A549 (cell line): ENCODE results near the gene GARNL3.

Source experiments
- BHLHE40 ChIP-seq: IDR thresholded peaks from 2 replicates; pipeline ENCODE4 v1.6.1; 2012; ENCODE audit warnings: low read depth, low read length, inconsistent platforms
- CBX2 ChIP-seq: fragments of 200-600 bp; sonication (generic); IDR thresholded peaks from 2 replicates; pipeline ENCODE4 v1.6.1; 2016; ENCODE audit warnings: low read depth, mild to moderate bottlenecking, borderline replicate concordance
- CEBPB ChIP-seq, 2 experiments: fragments of >200 bp in 1 of 2; sonication (Bioruptor Twin) in 1 of 2; formaldehyde crosslinking in 1 of 2; IDR thresholded peaks; 2 replicates each; pipeline ENCODE4 v1.6.1; 2012 to 2016
- CHD2 ChIP-seq: fragments of 150-350 bp; IDR thresholded peaks from 2 replicates; pipeline ENCODE4 v1.6.1; 2014; ENCODE audit warnings: low read length; ENCODE audit not compliant: partially characterized antibody
- EP300 ChIP-seq, 2 experiments: fragments of >200 bp; sonication (Bioruptor Twin); formaldehyde crosslinking; IDR thresholded peaks; 2 replicates in 1 of 2; 3 replicates in 1 of 2; pipeline ENCODE4 v1.6.1; 2016 to 2017
- NPAS2 ChIP-seq: fragments of 250-450 bp; sonication (Bioruptor Pico); IDR thresholded peaks from 2 replicates; pipeline ENCODE4 v1.8.0; 2022; ENCODE audit warnings: mild to moderate bottlenecking, moderate library complexity, borderline replicate concordance
- RCOR1 ChIP-seq: fragments of 150-350 bp; IDR thresholded peaks from 2 replicates; pipeline ENCODE4 v1.6.1; 2014; ENCODE audit warnings: antibody characterized with exemption, low read length, low read depth
- RFX5 ChIP-seq: fragments of 450-650 bp; IDR thresholded peaks from 2 replicates; pipeline ENCODE4 v1.7.1; 2014; ENCODE audit warnings: antibody characterized with exemption, mild to moderate bottlenecking, moderate library complexity
- RNF2 ChIP-seq: fragments of 200-600 bp; sonication (generic); IDR thresholded peaks from 2 replicates; pipeline ENCODE4 v1.6.1; 2016; ENCODE audit warnings: low read depth, mild to moderate bottlenecking, antibody characterized with exemption, moderate library complexity, borderline replicate concordance
- SMC3 ChIP-seq: fragments of >200 bp; sonication (Bioruptor Twin); formaldehyde crosslinking; IDR thresholded peaks from 3 replicates; pipeline ENCODE4 v1.6.1; 2018; ENCODE audit warnings: inconsistent platforms
- ZFP36 ChIP-seq: fragments of 450-650 bp; IDR thresholded peaks from 2 replicates; pipeline ENCODE4 v1.6.1; 2014; ENCODE audit warnings: borderline replicate concordance; ENCODE audit not compliant: partially characterized antibody
- ZSCAN20 ChIP-seq: fragments of 250-450 bp; sonication (Bioruptor Pico); IDR thresholded peaks from 2 replicates; pipeline ENCODE4 v1.8.0; 2022; ENCODE audit warnings: mild to moderate bottlenecking, moderate library complexity
- TF ChIP-seq, protein P1 (sequence below): fragments of >200 bp; sonication (Bioruptor Twin); formaldehyde crosslinking; IDR thresholded peaks from 3 replicates; pipeline ENCODE4 v1.6.1; 2016
- TF ChIP-seq, protein P2 (sequence below): fragments of >200 bp; sonication (Bioruptor Twin); formaldehyde crosslinking; IDR thresholded peaks from 3 replicates; pipeline ENCODE4 v1.5.1; 2016

DNA sequence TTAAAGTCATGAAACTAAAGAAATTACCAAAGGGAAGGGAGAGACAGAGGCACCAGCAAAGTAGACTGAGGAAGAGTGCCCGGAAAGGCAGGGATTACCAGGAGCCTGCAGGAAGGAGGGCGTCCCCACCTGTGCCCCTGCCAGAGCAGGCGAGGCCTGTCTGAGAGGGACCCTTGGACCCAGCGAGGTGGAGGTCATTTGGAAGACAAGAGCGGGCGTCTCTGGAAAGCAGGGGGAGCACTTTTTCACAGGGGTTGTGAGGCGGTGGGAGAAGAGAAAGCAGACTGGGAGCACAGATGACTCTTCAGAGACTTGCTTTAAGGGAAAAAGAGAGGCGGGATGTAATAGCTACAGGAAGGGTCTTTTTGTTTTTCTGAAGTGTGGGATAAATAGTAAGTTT, 104.9 kb downstream of the GARNL3 start:
- TF ChIP-seq SMC3 (no peak), RFX5 (no peak), NPAS2 (CRISPR knock-in tag) (no peak), CBX2 (no peak), ZSCAN20 (CRISPR knock-in tag) (no peak), BHLHE40 (no peak), CHD2 (no peak), EP300 (IDR thresholded peaks at IDR 0.05) (no peak), RNF2 (no peak), ZFP36 (no peak), RCOR1 (no peak), CEBPB (IDR thresholded peaks at IDR 0.05) (no peak)
- TF ChIP-seq, protein P1, sequence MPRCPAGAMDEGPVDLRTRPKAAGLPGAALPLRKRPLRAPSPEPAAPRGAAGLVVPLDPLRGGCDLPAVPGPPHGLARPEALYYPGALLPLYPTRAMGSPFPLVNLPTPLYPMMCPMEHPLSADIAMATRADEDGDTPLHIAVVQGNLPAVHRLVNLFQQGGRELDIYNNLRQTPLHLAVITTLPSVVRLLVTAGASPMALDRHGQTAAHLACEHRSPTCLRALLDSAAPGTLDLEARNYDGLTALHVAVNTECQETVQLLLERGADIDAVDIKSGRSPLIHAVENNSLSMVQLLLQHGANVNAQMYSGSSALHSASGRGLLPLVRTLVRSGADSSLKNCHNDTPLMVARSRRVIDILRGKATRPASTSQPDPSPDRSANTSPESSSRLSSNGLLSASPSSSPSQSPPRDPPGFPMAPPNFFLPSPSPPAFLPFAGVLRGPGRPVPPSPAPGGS: no peak
- TF ChIP-seq, protein P2, sequence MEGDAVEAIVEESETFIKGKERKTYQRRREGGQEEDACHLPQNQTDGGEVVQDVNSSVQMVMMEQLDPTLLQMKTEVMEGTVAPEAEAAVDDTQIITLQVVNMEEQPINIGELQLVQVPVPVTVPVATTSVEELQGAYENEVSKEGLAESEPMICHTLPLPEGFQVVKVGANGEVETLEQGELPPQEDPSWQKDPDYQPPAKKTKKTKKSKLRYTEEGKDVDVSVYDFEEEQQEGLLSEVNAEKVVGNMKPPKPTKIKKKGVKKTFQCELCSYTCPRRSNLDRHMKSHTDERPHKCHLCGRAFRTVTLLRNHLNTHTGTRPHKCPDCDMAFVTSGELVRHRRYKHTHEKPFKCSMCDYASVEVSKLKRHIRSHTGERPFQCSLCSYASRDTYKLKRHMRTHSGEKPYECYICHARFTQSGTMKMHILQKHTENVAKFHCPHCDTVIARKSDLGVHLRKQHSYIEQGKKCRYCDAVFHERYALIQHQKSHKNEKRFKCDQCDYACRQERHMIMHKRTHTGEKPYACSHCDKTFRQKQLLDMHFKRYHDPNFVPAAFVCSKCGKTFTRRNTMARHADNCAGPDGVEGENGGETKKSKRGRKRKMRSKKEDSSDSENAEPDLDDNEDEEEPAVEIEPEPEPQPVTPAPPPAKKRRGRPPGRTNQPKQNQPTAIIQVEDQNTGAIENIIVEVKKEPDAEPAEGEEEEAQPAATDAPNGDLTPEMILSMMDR: no peak
